WTC11 (cell line): ENCODE results near the gene TMEM72. TPM values are rescaled to one million over a fixed set of nuclear protein-coding genes. Genes with fewer than 3 reads are reported as not detected.

Experiments used
- ATAC-seq: fragments of 200-7000 bp; cut with Tn5 transposase; 2 replicates; pipeline ENCODE4 v1.10.0; 2021; ENCODE audit warnings: mild to moderate bottlenecking, moderate library complexity
- CTCF ChIA-PET: fragments of 300-600 bp; sonication (Branson Sonifier 250); formaldehyde crosslinking; loops from one replicate; lab custom pipeline; 2021; ENCODE audit warnings: antibody characterized with exemption; lab: Charles Lee
- POLR2A ChIA-PET: fragments of 350-600 bp; sonication (Branson Sonifier 250); formaldehyde crosslinking; loops from one replicate; lab custom pipeline; 2021; ENCODE audit warnings: antibody characterized with exemption; lab: Charles Lee
- DNase-seq: peaks from one replicate; pipeline ENCODE4 v3.0.0; 2021; ENCODE audit warnings: low spot score
- H3K27ac Mint-ChIP-seq: 2 replicates; pipeline ENCODE4 v1.8.0; 2021; ENCODE audit warnings: mixed read lengths
- H3K27me3 Mint-ChIP-seq: 2 replicates; pipeline ENCODE4 v1.8.0; 2021; ENCODE audit warnings: low read depth, mild to moderate bottlenecking, moderate library complexity, mixed read lengths
- H3K36me3 Mint-ChIP-seq: 2 replicates; pipeline ENCODE4 v1.8.0; 2021; ENCODE audit warnings: mixed read lengths
- H3K4me1 Mint-ChIP-seq: 2 replicates; pipeline ENCODE4 v1.8.0; 2022; ENCODE audit warnings: mixed read lengths
- H3K4me3 Mint-ChIP-seq: 2 replicates; pipeline ENCODE4 v1.8.0; 2021; ENCODE audit warnings: mild to moderate bottlenecking, moderate library complexity, mixed read lengths
- H3K9me3 Mint-ChIP-seq: 2 replicates; pipeline ENCODE4 v1.8.0; 2021; ENCODE audit warnings: mixed read lengths
- ARID4B ChIP-seq: sonication (generic); formaldehyde crosslinking; IDR thresholded peaks from 2 replicates; pipeline ENCODE4 v1.8.0; 2023; ENCODE audit warnings: missing genetic modification reagents, mild to moderate bottlenecking, borderline replicate concordance
- CDX4 ChIP-seq: fragments of 250-450 bp; sonication (Bioruptor Pico); IDR thresholded peaks from 2 replicates; pipeline ENCODE4 v1.9.0; 2021; ENCODE audit warnings: moderate library complexity, mild to moderate bottlenecking, inconsistent platforms, borderline replicate concordance
- ELF4 ChIP-seq: sonication (generic); formaldehyde crosslinking; IDR thresholded peaks from 2 replicates; pipeline ENCODE4 v1.8.1; 2022; ENCODE audit warnings: low read depth, mild to moderate bottlenecking, moderate library complexity, missing genetic modification reagents
- FOXJ3 ChIP-seq: sonication (generic); formaldehyde crosslinking; IDR thresholded peaks from 2 replicates; pipeline ENCODE4 v1.9.0; 2021; ENCODE audit warnings: missing genetic modification reagents, mild to moderate bottlenecking, borderline replicate concordance
- FOXK1 ChIP-seq: sonication (generic); formaldehyde crosslinking; IDR thresholded peaks from 2 replicates; pipeline ENCODE4 v1.8.0; 2022; ENCODE audit warnings: mild to moderate bottlenecking, moderate library complexity, missing genetic modification reagents
- FOXP1 ChIP-seq: sonication (generic); formaldehyde crosslinking; IDR thresholded peaks from 2 replicates; pipeline ENCODE4 v1.8.0; 2022; ENCODE audit warnings: missing genetic modification reagents, mild to moderate bottlenecking, moderate library complexity, borderline replicate concordance
- JAZF1 ChIP-seq: fragments of 250-450 bp; sonication (Bioruptor Pico); IDR thresholded peaks from 2 replicates; pipeline ENCODE4 v1.9.0; 2021; ENCODE audit warnings: moderate library complexity, mild to moderate bottlenecking, inconsistent platforms
- JUN ChIP-seq: sonication (generic); formaldehyde crosslinking; IDR thresholded peaks from 2 replicates; pipeline ENCODE4 v1.8.0; 2023; ENCODE audit warnings: mild to moderate bottlenecking, missing genetic modification reagents
- KAT7 ChIP-seq: sonication (generic); formaldehyde crosslinking; IDR thresholded peaks from 2 replicates; pipeline ENCODE4 v1.8.1; 2023; ENCODE audit warnings: missing genetic modification reagents, mild to moderate bottlenecking, borderline replicate concordance
- OVOL2 ChIP-seq: fragments of 250-450 bp; sonication (Bioruptor Pico); IDR thresholded peaks from 2 replicates; pipeline ENCODE4 v1.9.0; 2021; ENCODE audit warnings: mild to moderate bottlenecking, borderline replicate concordance
- PRDM15 ChIP-seq: sonication (generic); formaldehyde crosslinking; IDR thresholded peaks from 2 replicates; pipeline ENCODE4 v1.8.0; 2022; ENCODE audit warnings: missing genetic modification reagents
- SMAD4 ChIP-seq: sonication (generic); formaldehyde crosslinking; IDR thresholded peaks from 2 replicates; pipeline ENCODE4 v1.8.0; 2022; ENCODE audit warnings: mild to moderate bottlenecking, missing genetic modification reagents
- TCF7 ChIP-seq: sonication (generic); formaldehyde crosslinking; IDR thresholded peaks from 2 replicates; pipeline ENCODE4 v1.8.0; 2022; ENCODE audit warnings: mild to moderate bottlenecking, low read depth, missing genetic modification reagents, moderate library complexity
- TP53 ChIP-seq: sonication (generic); formaldehyde crosslinking; IDR thresholded peaks from 2 replicates; pipeline ENCODE4 v1.8.1; 2023; ENCODE audit warnings: mild to moderate bottlenecking, missing genetic modification reagents
- ZBTB43 ChIP-seq: sonication (generic); formaldehyde crosslinking; IDR thresholded peaks from 2 replicates; pipeline ENCODE4 v1.8.1; 2023; ENCODE audit warnings: mild to moderate bottlenecking, missing genetic modification reagents
- ZNF219 ChIP-seq: sonication (generic); formaldehyde crosslinking; IDR thresholded peaks from 2 replicates; pipeline ENCODE4 v1.8.0; 2023; ENCODE audit warnings: missing genetic modification reagents, mild to moderate bottlenecking, borderline replicate concordance
- ZNF232 ChIP-seq: sonication (generic); formaldehyde crosslinking; IDR thresholded peaks from 2 replicates; pipeline ENCODE4 v1.8.0; 2022; ENCODE audit warnings: mild to moderate bottlenecking, missing genetic modification reagents
- ZNF263 ChIP-seq: sonication (generic); formaldehyde crosslinking; IDR thresholded peaks from 2 replicates; pipeline ENCODE4 v1.8.1; 2022; ENCODE audit warnings: low read depth, mild to moderate bottlenecking, moderate library complexity, missing genetic modification reagents
- ZNF425 ChIP-seq: fragments of 250-450 bp; sonication (Bioruptor Pico); conservative IDR thresholded peaks from 2 replicates; pipeline ENCODE4 v1.9.0; 2021; ENCODE audit warnings: mild to moderate bottlenecking
- ZNF671 ChIP-seq: fragments of 250-450 bp; sonication (Bioruptor Pico); IDR thresholded peaks from 2 replicates; pipeline ENCODE4 v1.8.0; 2021; ENCODE audit warnings: mild to moderate bottlenecking
- total RNA-seq: library from RNA; stranded (reverse); gene quantifications from 3 replicates; pipeline ENCODE4 v1.2.3, GENCODE V29; 2021

TMEM72 gene
- total RNA-seq, 1 experiment from 2014 or later = not detected

- TF ChIP-seq ELF4 = no peak
- TF ChIP-seq FOXP1 (CRISPR knock-in tag) = no peak
- TF ChIP-seq ZNF263 = no peak
- no peak for TF ChIP-seq JAZF1 (CRISPR knock-in tag)
- TF ChIP-seq OVOL2 (CRISPR knock-in tag) = no peak
- no peak for TF ChIP-seq SMAD4 (CRISPR knock-in tag)
- TF ChIP-seq PRDM15 = no peak
- no peak for TF ChIP-seq CDX4 (CRISPR knock-in tag)
- TF ChIP-seq, all 79 proteins: peak for 0
- H3K27ac Mint-ChIP-seq = no peak overlapping the region
- no peaks in the 10 kb centered on the region for H3K9me3 Mint-ChIP-seq
- ATAC-seq (no peak), DNase-seq (no peak)
- peaks cover 8% of the 10 kb centered on the region for H3K4me1 Mint-ChIP-seq
- ChIA-PET CTCF (interaction anchor here (1.6 to 2.0 kb wide), 2 partner anchors 11 to 14 kb away, joined by 3 to 7 read pairs; no protein-coding TSS in a partner anchor), POLR2A (no interaction called here)
- no peaks in the 10 kb centered on the region for H3K27me3 Mint-ChIP-seq
- no peaks in the 10 kb centered on the region for H3K36me3 Mint-ChIP-seq
- no peak overlapping the region for H3K4me3 Mint-ChIP-seq
These were observed 21.3 kb upstream of the TMEM72 start for GRCh38 chr10:44889834-44890233.

- no peak for DNase-seq
- ChIA-PET CTCF (interaction anchor here (1.3 kb wide), 1 partner anchor 34 kb away, joined by 6 read pairs; no protein-coding TSS in a partner anchor), POLR2A (no interaction called here)
- ATAC-seq = no peak
- Mint-ChIP-seq H3K9me3 (no peaks in the 10 kb centered on the region), H3K4me1 (peaks cover 6% of the 10 kb centered on the region), H3K4me3 (no peak overlapping the region), H3K27me3 (no peaks in the 10 kb centered on the region), H3K27ac (no peak overlapping the region), H3K36me3 (no peaks in the 10 kb centered on the region)
- TF ChIP-seq FOXJ3 (no peak), ZNF219 (CRISPR knock-in tag) (no peak), TP53 (CRISPR knock-in tag) (no peak), ZNF232 (no peak), ZBTB43 (CRISPR knock-in tag) (no peak), FOXK1 (CRISPR knock-in tag) (no peak), ARID4B (no peak), ZNF671 (CRISPR knock-in tag) (no peak), JUN (CRISPR knock-in tag) (no peak), TCF7 (CRISPR knock-in tag) (no peak), ZNF425 (CRISPR knock-in tag) (no peak), KAT7 (no peak)
These were observed 20.2 kb upstream of the TMEM72 start for GRCh38 chr10:44890696-44891563.
